HepG2 (cell line): ENCODE results near the gene SLC25A17. TPM values are rescaled to one million over a fixed set of nuclear protein-coding genes. Genes with fewer than 3 reads are reported as not detected.

Source experiments
- ATF7 ChIP-seq, 2 experiments: fragments of 450-650 bp in 1 of 2; sonication (generic) in 1 of 2; formaldehyde crosslinking in 1 of 2; IDR thresholded peaks; 2 replicates each; pipeline versions ENCODE4 v1.4.0 to v1.6.1; 2016 to 2020; ENCODE audit warnings: antibody characterized with exemption in 1 of 2, mild to moderate bottlenecking in 1 of 2, missing genetic modification reagents in 1 of 2
- BRD4 ChIP-seq: sonication (generic); formaldehyde crosslinking; IDR thresholded peaks from 2 replicates; pipeline ENCODE4 v1.4.0; 2020; ENCODE audit warnings: missing genetic modification reagents
- HMG20B ChIP-seq: conservative IDR thresholded peaks from 2 replicates; pipeline ENCODE4 v1.6.1; 2016; ENCODE audit warnings: missing genetic modification reagents, missing compliant biosample characterization
- IKZF4 ChIP-seq: sonication (generic); formaldehyde crosslinking; IDR thresholded peaks from 2 replicates; pipeline ENCODE4 v1.5.1; 2020; ENCODE audit warnings: borderline replicate concordance, mild to moderate bottlenecking, low read depth, missing genetic modification reagents; ENCODE audit errors: not compliant biosample characterization
- NFE2 ChIP-seq: sonication (generic); formaldehyde crosslinking; IDR thresholded peaks from 2 replicates; pipeline ENCODE4 v1.4.0; 2020; ENCODE audit warnings: missing genetic modification reagents
- NR2C2 ChIP-seq: sonication (generic); formaldehyde crosslinking; IDR thresholded peaks from 2 replicates; pipeline ENCODE4 v1.4.0; 2020; ENCODE audit warnings: missing genetic modification reagents, mild to moderate bottlenecking, moderate library complexity, borderline replicate concordance
- PAF1 ChIP-seq: IDR thresholded peaks from 2 replicates; pipeline ENCODE4 v1.6.1; 2016; ENCODE audit warnings: missing genetic modification reagents, missing compliant biosample characterization
- PPARG ChIP-seq: conservative IDR thresholded peaks from 2 replicates; pipeline ENCODE4 v1.6.1; 2016; ENCODE audit warnings: missing biosample characterization, missing genetic modification reagents
- RELA ChIP-seq: sonication (generic); formaldehyde crosslinking; IDR thresholded peaks from 2 replicates; pipeline ENCODE4 v1.4.0; 2020; ENCODE audit warnings: missing genetic modification reagents
- REPIN1 ChIP-seq: sonication (generic); formaldehyde crosslinking; IDR thresholded peaks from 2 replicates; pipeline ENCODE4 v1.8.0; 2022; ENCODE audit warnings: missing genetic modification reagents, low read depth, mild to moderate bottlenecking, borderline replicate concordance
- XBP1 ChIP-seq: sonication (generic); formaldehyde crosslinking; IDR thresholded peaks from 2 replicates; pipeline ENCODE4 v1.5.0; 2020; ENCODE audit warnings: missing genetic modification reagents
- ZFP36 ChIP-seq: fragments of 150-350 bp; IDR thresholded peaks from 2 replicates; pipeline ENCODE4 v1.6.1; 2018; ENCODE audit warnings: borderline replicate concordance, low read length, low read depth; ENCODE audit not compliant: partially characterized antibody
- ZFX ChIP-seq: sonication (generic); formaldehyde crosslinking; IDR thresholded peaks from 2 replicates; pipeline ENCODE4 v1.4.0; 2020; ENCODE audit warnings: mild to moderate bottlenecking, low read depth, missing genetic modification reagents, moderate library complexity
- ZNF234 ChIP-seq: sonication (generic); formaldehyde crosslinking; conservative IDR thresholded peaks from 2 replicates; pipeline ENCODE4 v1.5.1; 2020; ENCODE audit warnings: mild to moderate bottlenecking, missing genetic modification reagents
- ZNF577 ChIP-seq: sonication (generic); formaldehyde crosslinking; IDR thresholded peaks from 2 replicates; pipeline ENCODE4 v1.4.0; 2020; ENCODE audit warnings: mild to moderate bottlenecking, low read depth, missing genetic modification reagents, borderline replicate concordance
- ZNF746 ChIP-seq: sonication (generic); formaldehyde crosslinking; IDR thresholded peaks from 2 replicates; pipeline ENCODE4 v1.8.0; 2022; ENCODE audit warnings: mild to moderate bottlenecking, missing genetic modification reagents
- ZNF850 ChIP-seq: sonication (generic); formaldehyde crosslinking; conservative IDR thresholded peaks from 2 replicates; pipeline ENCODE4 v1.9.0; 2021; ENCODE audit warnings: mild to moderate bottlenecking, missing genetic modification reagents
- polyA plus RNA-seq, 8 experiments: library from polyadenylated mRNA; depleted of rRNA in 3 of 8; stranded (reverse) in 7 of 8; unstranded in 1 of 8; fragments of >200 nt; fragmentation: Illumina TruSeq in 4 of 8; extraction: Trizol in 4 of 8; gene quantifications; 2 replicates each; pipeline versions ENCODE4 v1.2.1 to v1.2.3, GENCODE V29; 2011 to 2016; ENCODE audit warnings: low read depth in 4 of 8, missing spikeins in 1 of 8, mixed read lengths in 1 of 8; ENCODE audit not compliant: insufficient read depth in 1 of 8
- total RNA-seq, 5 experiments: library from RNA; depleted of rRNA; stranded (reverse); fragments of >200 nt; fragmentation: Illumina TruSeq; extraction: Trizol; gene quantifications; 2 replicates each; pipeline ENCODE4 v1.2.3, GENCODE V29; 2016; ENCODE audit warnings: low read depth in 1 of 5
- TF ChIP-seq, protein P1 (sequence below): sonication (generic); formaldehyde crosslinking; IDR thresholded peaks from 2 replicates; pipeline ENCODE4 v1.8.0; 2023; ENCODE audit warnings: mild to moderate bottlenecking, missing genetic modification reagents
- TF ChIP-seq, protein P2 (sequence below): sonication (generic); formaldehyde crosslinking; IDR thresholded peaks from 2 replicates; pipeline ENCODE4 v1.4.0; 2020; ENCODE audit warnings: low read depth, mild to moderate bottlenecking, missing genetic modification reagents
- TF ChIP-seq, protein P3 (sequence below): sonication (generic); formaldehyde crosslinking; IDR thresholded peaks from 2 replicates; pipeline ENCODE4 v1.4.0; 2020; ENCODE audit warnings: missing genetic modification reagents, mild to moderate bottlenecking, borderline replicate concordance
- TF ChIP-seq, protein P4 (sequence below): sonication (generic); formaldehyde crosslinking; IDR thresholded peaks from 2 replicates; pipeline ENCODE4 v1.4.0; 2020; ENCODE audit warnings: mild to moderate bottlenecking, missing genetic modification reagents

Gene SLC25A17
- total and polyA plus RNA-seq, 2 of the 13 experiments (the other 11 are each of a cell fraction or from before 2014, with no cell fraction given), result 15.7 to 27.9 TPM

DNA sequence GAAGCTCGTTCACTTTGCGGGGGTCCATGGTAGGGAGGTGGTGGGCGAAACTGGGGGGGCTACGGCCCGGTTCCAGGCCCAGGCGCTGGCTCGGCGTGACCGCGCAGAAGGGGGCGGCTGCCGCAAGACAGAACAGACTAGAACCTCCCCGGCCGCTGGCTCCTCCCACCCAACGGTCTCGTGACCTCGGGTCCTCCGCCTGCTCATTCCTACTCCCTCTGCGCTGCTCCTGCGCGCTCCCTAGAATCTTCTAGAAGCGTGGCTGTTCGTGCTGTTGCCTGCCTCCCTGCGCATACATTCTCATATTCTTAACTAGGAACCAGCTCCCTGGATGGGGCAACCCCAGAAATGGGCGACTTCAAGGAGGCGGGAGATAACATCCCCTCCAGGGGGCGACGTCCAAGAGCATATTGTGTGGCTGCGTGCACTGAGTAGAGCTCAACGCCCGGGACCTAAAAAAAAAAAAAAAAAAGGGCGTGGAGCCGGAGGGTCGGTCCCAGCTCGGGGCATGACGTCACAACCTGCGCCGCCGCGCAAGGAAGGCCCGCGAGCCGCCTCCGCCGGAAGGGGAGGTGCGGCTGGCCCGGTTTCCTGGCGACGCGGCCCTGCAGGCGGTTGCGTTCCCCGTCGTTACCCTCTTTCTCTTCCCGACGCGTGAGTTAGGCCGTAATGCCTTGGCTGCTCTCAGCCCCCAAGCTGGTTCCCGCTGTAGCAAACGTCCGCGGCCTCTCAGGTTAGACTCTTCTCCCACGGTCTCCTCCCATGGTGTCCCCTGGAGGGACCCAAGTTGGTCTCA is 37.6 kb upstream of the SLC25A17 start, which contains the start of the genes ST13 and XPNPEP3 (continued):
- TF ChIP-seq, protein P1, sequence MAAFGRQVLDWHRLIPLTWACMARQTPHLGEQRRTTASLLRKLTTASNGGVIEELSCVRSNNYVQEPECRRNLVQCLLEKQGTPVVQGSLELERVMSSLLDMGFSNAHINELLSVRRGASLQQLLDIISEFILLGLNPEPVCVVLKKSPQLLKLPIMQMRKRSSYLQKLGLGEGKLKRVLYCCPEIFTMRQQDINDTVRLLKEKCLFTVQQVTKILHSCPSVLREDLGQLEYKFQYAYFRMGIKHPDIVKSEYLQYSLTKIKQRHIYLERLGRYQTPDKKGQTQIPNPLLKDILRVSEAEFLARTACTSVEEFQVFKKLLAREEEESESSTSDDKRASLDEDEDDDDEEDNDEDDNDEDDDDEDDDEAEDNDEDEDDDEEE (CRISPR knock-in tag), result no peak; the same call in none of the 2 replicates
- TF ChIP-seq RELA (peak; percentile 29; the same call in 1 of the 2 replicates), ZNF577 (CRISPR knock-in tag) (peak; percentile 49; the same call in 1 of the 2 replicates), IKZF4 (CRISPR knock-in tag) (peak; percentile 86), PAF1 (CRISPR knock-in tag) (no peak), XBP1 (CRISPR knock-in tag) (no peak), PPARG (CRISPR knock-in tag) (peak; percentile 10; the same call in 1 of the 2 replicates), HMG20B (peak; percentile 10; the same call in 1 of the 2 replicates), ZNF234 (CRISPR knock-in tag) (no peak), ZFP36 (no peak), NR2C2 (CRISPR knock-in tag) (peak; percentile 82; the same call in 1 of the 2 replicates), ATF7 (IDR thresholded peaks at IDR 0.05) (peak; percentile 98), ATF7 (CRISPR knock-in tag; IDR thresholded peaks at IDR 0.05) (peak; percentile 80), REPIN1 (CRISPR knock-in tag) (peak; percentile 57; the same call in 1 of the 2 replicates), ZNF850 (CRISPR knock-in tag) (no peak; the same call in 1 of the 2 replicates), ZFX (peak; percentile 97), BRD4 (CRISPR knock-in tag) (no peak; the same call in none of the 2 replicates), ZNF746 (CRISPR knock-in tag) (peak; percentile 43; the same call in 1 of the 2 replicates), NFE2 (CRISPR knock-in tag) (no peak)
- TF ChIP-seq, protein P2, sequence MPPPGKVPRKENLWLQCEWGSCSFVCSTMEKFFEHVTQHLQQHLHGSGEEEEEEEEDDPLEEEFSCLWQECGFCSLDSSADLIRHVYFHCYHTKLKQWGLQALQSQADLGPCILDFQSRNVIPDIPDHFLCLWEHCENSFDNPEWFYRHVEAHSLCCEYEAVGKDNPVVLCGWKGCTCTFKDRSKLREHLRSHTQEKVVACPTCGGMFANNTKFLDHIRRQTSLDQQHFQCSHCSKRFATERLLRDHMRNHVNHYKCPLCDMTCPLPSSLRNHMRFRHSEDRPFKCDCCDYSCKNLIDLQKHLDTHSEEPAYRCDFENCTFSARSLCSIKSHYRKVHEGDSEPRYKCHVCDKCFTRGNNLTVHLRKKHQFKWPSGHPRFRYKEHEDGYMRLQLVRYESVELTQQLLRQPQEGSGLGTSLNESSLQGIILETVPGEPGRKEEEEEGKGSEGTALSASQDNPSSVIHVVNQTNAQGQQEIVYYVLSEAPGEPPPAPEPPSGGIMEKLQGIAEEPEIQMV (CRISPR knock-in tag), result 0 out of 2 replicates have a peak, but pooled peaks have one; percentile 67
- TF ChIP-seq, protein P3, sequence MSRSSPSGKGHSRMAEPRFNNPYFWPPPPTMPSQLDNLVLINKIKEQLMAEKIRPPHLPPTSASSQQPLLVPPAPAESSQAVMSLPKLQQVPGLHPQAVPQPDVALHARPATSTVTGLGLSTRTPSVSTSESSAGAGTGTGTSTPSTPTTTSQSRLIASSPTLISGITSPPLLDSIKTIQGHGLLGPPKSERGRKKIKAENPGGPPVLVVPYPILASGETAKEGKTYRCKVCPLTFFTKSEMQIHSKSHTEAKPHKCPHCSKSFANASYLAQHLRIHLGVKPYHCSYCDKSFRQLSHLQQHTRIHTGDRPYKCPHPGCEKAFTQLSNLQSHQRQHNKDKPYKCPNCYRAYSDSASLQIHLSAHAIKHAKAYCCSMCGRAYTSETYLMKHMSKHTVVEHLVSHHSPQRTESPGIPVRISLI (CRISPR knock-in tag), result peak; percentile 100
- TF ChIP-seq, protein P4, sequence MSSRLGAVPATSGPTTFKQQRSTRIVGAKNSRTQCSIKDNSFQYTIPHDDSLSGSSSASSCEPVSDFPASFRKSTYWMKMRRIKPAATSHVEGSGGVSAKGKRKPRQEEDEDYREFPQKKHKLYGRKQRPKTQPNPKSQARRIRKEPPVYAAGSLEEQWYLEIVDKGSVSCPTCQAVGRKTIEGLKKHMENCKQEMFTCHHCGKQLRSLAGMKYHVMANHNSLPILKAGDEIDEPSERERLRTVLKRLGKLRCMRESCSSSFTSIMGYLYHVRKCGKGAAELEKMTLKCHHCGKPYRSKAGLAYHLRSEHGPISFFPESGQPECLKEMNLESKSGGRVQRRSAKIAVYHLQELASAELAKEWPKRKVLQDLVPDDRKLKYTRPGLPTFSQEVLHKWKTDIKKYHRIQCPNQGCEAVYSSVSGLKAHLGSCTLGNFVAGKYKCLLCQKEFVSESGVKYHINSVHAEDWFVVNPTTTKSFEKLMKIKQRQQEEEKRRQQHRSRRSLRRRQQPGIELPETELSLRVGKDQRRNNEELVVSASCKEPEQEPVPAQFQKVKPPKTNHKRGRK (CRISPR knock-in tag), result no peak
